GM21360 (cell line): ENCODE data around the gene XXYLT1.
"Not testable (repeated sequence)": the region's sequence is repeated elsewhere in the genome, so short reads cannot be mapped to it uniquely, and the experiment has no call there.

Experiments
- ATAC-seq: cut with Tn5 transposase; IDR thresholded peaks from one replicate; pipeline ENCODE4 v1.9.1; 2021; ENCODE audit warnings: mild to moderate bottlenecking, moderate library complexity; ENCODE audit not compliant: unreplicated experiment

XXYLT1 gene

GRCh38 chr3:195230244-195230643 lies 40.7 kb downstream of the XXYLT1 start:
- no peak for ATAC-seq

DNA sequence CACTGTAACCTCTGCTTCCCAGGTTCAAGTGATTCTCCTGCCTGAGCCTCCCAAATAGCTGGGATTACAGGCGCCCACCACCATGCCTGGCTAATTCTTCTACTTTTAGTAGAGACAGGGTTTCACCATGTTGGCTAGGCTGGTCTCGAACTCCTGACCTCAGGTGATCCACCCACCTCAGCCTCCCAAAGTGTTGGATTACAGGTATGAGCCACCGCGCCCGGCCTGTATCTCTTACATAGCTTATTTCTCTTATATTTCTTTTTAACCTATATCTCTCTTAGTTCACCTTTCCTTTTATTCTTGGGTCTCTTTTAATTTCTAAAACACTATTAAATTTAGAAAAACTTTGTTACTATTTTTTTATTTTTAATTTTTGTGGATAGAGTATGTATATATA lies 42.1 kb downstream of the XXYLT1 start:
- ATAC-seq: not testable (repeated sequence)

GRCh38 chr3:195227871-195228270 lies 43.1 kb downstream of the XXYLT1 start:
- ATAC-seq: no peak

- ATAC-seq: no peak
Measured at GRCh38 chr3:195226900-195227447, 44.0 kb downstream of the XXYLT1 start.

GRCh38 chr3:195226445-195226844 lies 44.5 kb downstream of the XXYLT1 start:
- no peak for ATAC-seq

GRCh38 chr3:195224980-195225580 lies 45.9 kb downstream of the XXYLT1 start:
- no peak for ATAC-seq

GRCh38 chr3:195224156-195224979 lies 46.6 kb downstream of the XXYLT1 start:
- no peak for ATAC-seq

DNA sequence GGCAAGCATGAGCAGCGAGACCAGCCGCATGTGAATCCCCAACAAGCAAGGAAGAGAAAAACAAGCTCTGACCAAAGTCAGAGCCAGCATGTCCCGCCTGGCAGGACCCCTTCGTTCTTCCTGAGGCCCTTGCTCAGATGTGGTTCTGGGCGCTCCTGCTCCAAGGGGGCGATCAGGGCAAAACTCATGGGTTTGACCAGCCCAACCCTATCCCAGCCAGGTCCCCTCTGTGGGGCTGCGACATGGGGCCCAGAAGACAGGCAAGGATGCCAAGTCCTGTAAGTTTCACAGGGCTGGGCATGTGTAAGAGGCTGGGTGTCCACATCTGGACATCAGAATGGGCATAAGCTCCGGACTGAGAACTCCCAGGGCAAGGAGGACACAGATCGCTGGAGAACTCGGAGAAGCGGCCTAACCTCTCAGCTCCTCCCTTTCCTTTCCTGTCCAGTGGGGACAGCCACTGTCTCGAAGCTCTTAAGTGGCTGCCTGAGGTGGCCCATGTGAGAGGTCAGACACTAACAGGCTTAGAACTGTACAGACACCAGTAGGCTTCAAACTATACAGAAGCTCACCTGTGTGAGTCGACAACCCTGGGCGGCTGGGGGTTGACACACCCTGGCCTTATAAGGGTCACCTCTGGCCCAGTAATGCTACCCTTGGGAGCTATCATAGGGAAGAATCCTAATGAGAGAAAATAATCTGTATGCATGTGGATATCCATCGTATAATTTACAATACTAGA lies 48.9 kb downstream of the XXYLT1 start:
- no peak for ATAC-seq

GRCh38 chr3:195221015-195221853 lies 49.7 kb downstream of the XXYLT1 start:
- no peak for ATAC-seq

GRCh38 chr3:195219351-195220230 lies 51.4 kb downstream of the XXYLT1 start:
- ATAC-seq: no peak

DNA sequence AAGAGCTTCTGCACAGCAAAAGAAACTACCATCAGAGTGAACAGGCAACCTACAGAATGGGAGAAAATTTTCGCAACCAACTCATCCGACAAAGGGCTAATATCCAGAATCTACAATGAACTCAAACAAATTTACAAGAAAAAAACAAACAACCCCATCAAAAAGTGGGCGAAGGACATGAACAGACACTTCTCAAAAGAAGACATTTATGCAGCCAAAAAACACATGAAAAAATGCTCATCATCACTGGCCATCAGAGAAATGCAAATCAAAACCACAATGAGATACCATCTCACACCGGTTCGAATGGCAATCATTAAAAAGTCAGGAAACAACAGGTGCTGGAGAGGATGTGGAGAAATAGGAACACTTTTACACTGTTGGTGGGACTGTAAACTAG lies 52.6 kb downstream of the XXYLT1 start:
- not testable (repeated sequence) for ATAC-seq

GRCh38 chr3:195215576-195215975 lies 55.4 kb downstream of the XXYLT1 start:
- not testable (repeated sequence) for ATAC-seq

GRCh38 chr3:195214381-195214780 lies 56.6 kb downstream of the XXYLT1 start:
- ATAC-seq: no peak

- ATAC-seq: no peak
Measured at GRCh38 chr3:195213639-195214315, 57.2 kb downstream of the XXYLT1 start.

GRCh38 chr3:195212749-195213375 lies 58.1 kb downstream of the XXYLT1 start:
- no peak for ATAC-seq

DNA sequence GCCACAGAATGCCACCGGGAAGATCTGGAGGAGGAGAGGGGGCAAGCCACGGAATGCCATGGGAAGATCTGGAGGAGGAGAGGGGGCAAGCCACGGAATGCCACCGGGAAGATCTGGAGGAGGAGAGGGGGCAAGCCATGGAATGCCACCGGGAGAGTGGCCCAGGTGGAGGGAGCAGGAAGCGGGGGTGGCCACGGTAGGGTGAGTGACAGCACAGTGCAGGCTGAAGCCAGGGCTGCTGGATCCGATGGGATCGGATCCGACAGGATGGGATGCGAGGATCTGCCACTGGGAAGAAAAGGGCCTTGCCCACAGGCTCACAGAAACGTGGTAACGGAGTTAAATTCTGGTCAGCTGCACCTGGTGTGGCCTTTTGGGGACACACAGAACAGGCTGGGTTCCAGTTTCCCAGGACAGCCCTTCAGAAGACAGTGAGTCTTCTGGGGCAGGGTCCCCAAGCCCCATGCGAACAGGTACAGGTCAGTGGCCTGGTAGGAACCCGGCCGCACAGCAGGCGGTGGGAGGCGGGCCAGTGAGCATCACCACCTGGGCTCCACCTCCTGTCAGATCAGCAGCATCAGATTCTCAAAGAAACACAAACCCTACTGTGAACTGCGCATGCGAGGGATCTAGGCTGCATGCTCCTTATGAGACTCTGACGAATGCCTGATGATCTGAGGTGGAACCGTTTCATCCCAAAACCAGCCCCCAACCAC lies 58.8 kb downstream of the XXYLT1 start:
- ATAC-seq: no peak

DNA sequence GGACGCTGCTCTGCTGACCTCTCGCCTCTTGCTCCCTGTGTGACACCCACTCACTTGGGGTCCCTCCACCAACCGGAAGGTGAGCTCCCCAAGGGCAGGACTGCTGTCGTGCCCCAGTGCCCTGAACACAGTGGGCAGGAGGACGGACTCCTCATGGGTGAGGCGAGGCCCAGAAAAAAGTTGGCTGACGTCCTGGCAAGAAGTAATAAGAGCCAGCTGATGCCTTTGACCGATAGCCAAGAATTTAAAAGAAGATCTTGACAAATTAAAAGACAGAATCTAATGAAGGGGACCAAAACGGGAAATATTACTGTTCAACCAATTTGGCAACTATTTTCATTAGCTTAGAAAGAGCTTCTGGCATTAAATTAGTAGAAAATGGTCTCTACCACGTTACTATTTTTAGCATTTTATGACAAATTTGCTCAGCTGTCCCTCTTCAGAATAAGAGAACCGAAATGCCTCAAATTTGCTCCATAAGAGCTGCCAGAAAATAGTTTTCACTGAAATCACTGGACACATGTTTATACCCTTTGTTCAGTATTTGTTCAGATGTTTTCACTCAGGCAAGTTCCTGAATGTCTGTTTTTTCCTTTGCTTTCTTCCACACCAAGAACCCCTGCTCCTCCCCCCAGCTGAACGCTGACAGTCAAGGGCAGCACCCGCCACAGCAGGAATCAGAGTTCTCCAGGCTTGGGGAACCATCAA lies 60.5 kb downstream of the XXYLT1 start:
- ATAC-seq: no peak
